OCI-LY3 (cell line): ENCODE measurements around the gene SNHG17.

Experiments used
- CTCF ChIP-seq: fragments of 200-600, 300-600 bp; sonication (generic); IDR thresholded peaks from 2 replicates; pipeline ENCODE4 v1.5.1; 2014; ENCODE audit warnings: antibody characterized with exemption, low read length, low read depth
- EZH2phosphoT487 ChIP-seq: fragments of 200-600 bp; shearing (Covaris generic); IDR thresholded peaks from 2 replicates; pipeline ENCODE4 v1.6.1; 2018; ENCODE audit warnings: antibody characterized with exemption, mixed run types, low read depth

GRCh38 chr20:38424401-38424800 is 10.7 kb downstream of the SNHG17 start:
- TF ChIP-seq CTCF (no peak), EZH2phosphoT487 (no peak)
